Measurements from ENCODE around the gene RPUSD1. TPM values are rescaled to one million over a fixed set of nuclear protein-coding genes. Genes with fewer than 3 reads are reported as not detected.

The RPUSD1 gene
- polyA plus RNA-seq, 1 donor (not counting 4 experiments of a cell fraction or from before 2014, with no cell fraction given): 11.9 TPM

GRCh38 chr16:827513-827912 is 39.3 kb upstream of the RPUSD1 start:
- H3K27ac ChIP-seq (ENCODE audit: control insufficient read depth, insufficient read depth, low read length): no peak overlapping the region
- no peak overlapping the region for H3K9ac ChIP-seq (ENCODE audit: control insufficient read depth, extremely low read depth, insufficient read depth, low read length)
- H3K4me2 ChIP-seq (ENCODE audit: control insufficient read depth, extremely low read depth, insufficient read depth, low read depth, low read length): no peak overlapping the region
- dilution Hi-C loops (cut with MboI; ENCODE audit: extremely low pct_ligation_motif_present, low sequenced_read_pairs): no loop called here
- no peaks in the 10 kb centered on the region for H3K9me3 ChIP-seq (ENCODE audit: control insufficient read depth, low read depth, low read length)
- H3K79me2 ChIP-seq (ENCODE audit: control insufficient read depth, insufficient read depth, low read length): no peaks in the 10 kb centered on the region
- no peak overlapping the region for H2AFZ ChIP-seq (ENCODE audit: control insufficient read depth, low read length)
- no peaks in the 10 kb centered on the region for H4K20me1 ChIP-seq (ENCODE audit: control insufficient read depth, extremely low read depth, insufficient read depth, low read length)
- FAIRE-seq: no peak
- no peak for TF ChIP-seq EZH2 (IDR thresholded peaks at IDR 0.05; ENCODE audit: low read length)
- TF ChIP-seq CTCF (optimal IDR thresholded peaks at IDR 0.05 in 1 of 3, IDR thresholded peaks at IDR 0.05 in 1 of 3, conservative IDR thresholded peaks at IDR 0.05 in 1 of 3; ENCODE audit: extremely low read depth in 1 of 3, insufficient read depth in 2 of 3, low read length in 3 of 3): no peak
- no peaks in the 10 kb centered on the region for H3K36me3 ChIP-seq (ENCODE audit: control insufficient read depth in 2 of 2, extremely low read depth in 1 of 2, insufficient read depth in 2 of 2, low read length in 2 of 2)
- DNase-seq (ENCODE audit: low read depth, low spot score): no peak
- no peaks in the 10 kb centered on the region for H3K4me1 ChIP-seq (ENCODE audit: control insufficient read depth, extremely low read depth, insufficient read depth, low read length)
- no peaks in the 10 kb centered on the region for H3K9me1 ChIP-seq (ENCODE audit: control insufficient read depth, extremely low read depth, insufficient read depth, low read length)
- no peak overlapping the region for H3K4me3 ChIP-seq (ENCODE audit: control insufficient read depth in 2 of 3, extremely low read depth in 1 of 3, insufficient read depth in 2 of 3, low read depth in 1 of 3, low read length in 3 of 3)
- H3K27me3 ChIP-seq (ENCODE audit: control insufficient read depth, extremely low read depth, insufficient read depth, low read length): peaks cover 14% of the 10 kb centered on the region

- Histone ChIP-seq H3K4me2 (ENCODE audit: control insufficient read depth, extremely low read depth, insufficient read depth, low read depth, low read length) (peak overlapping the region; percentile 14), H3K9me1 (ENCODE audit: control insufficient read depth, extremely low read depth, insufficient read depth, low read length) (no peaks in the 10 kb centered on the region), H4K20me1 (ENCODE audit: control insufficient read depth, extremely low read depth, insufficient read depth, low read length) (no peaks in the 10 kb centered on the region), H3K27ac (ENCODE audit: control insufficient read depth, insufficient read depth, low read length) (no peak overlapping the region), H3K4me3 (ENCODE audit: control insufficient read depth in 2 of 3, extremely low read depth in 1 of 3, insufficient read depth in 2 of 3, low read depth in 1 of 3, low read length in 3 of 3) (no peak overlapping the region), H3K79me2 (ENCODE audit: control insufficient read depth, insufficient read depth, low read length) (no peaks in the 10 kb centered on the region), H3K4me1 (ENCODE audit: control insufficient read depth, extremely low read depth, insufficient read depth, low read length) (no peaks in the 10 kb centered on the region), H3K27me3 (ENCODE audit: control insufficient read depth, extremely low read depth, insufficient read depth, low read length) (peaks cover 14% of the 10 kb centered on the region), H2AFZ (ENCODE audit: control insufficient read depth, low read length) (peak overlapping the region; percentile 27), H3K9me3 (ENCODE audit: control insufficient read depth, low read depth, low read length) (no peaks in the 10 kb centered on the region), H3K36me3 (ENCODE audit: control insufficient read depth in 2 of 2, extremely low read depth in 1 of 2, insufficient read depth in 2 of 2, low read length in 2 of 2) (no peaks in the 10 kb centered on the region), H3K9ac (ENCODE audit: control insufficient read depth, extremely low read depth, insufficient read depth, low read length) (no peak overlapping the region)
- no peak for DNase-seq (ENCODE audit: low read depth, low spot score)
- TF ChIP-seq CTCF (optimal IDR thresholded peaks at IDR 0.05 in 1 of 3, IDR thresholded peaks at IDR 0.05 in 1 of 3, conservative IDR thresholded peaks at IDR 0.05 in 1 of 3; ENCODE audit: extremely low read depth in 1 of 3, insufficient read depth in 2 of 3, low read length in 3 of 3): no peak
- no peak for TF ChIP-seq EZH2 (IDR thresholded peaks at IDR 0.05; ENCODE audit: low read length)
- no peak for FAIRE-seq
- dilution Hi-C loops (cut with MboI; ENCODE audit: extremely low pct_ligation_motif_present, low sequenced_read_pairs): no loop called here
Observed at GRCh38 chr16:825341-826061, 37.3 kb upstream of the RPUSD1 start.

Data from keratinocyte (primary cell).